Trophoblast cell (in vitro differentiated cells and primary cell): ENCODE results near the gene CEMIP.
"Not testable (repeated sequence)": the region's sequence is repeated elsewhere in the genome, so short reads cannot be mapped to it uniquely, and the experiment has no call there.

Experiments used
- DNase-seq, 2 donors: peaks; one replicate each; pipeline ENCODE4 v3.0.0-alpha.2; 2016
- H2AFZ ChIP-seq: 2 replicates; pipeline ENCODE4 v1.6.1; 2013; ENCODE audit warnings: low read length, moderate library complexity, mild to moderate bottlenecking; ENCODE audit not compliant: insufficient read depth, poor library complexity
- H2AK5ac ChIP-seq: 2 replicates; pipeline ENCODE4 v1.6.1; 2013; ENCODE audit warnings: mild to moderate bottlenecking, low read length
- H2BK120ac ChIP-seq: 2 replicates; pipeline ENCODE4 v1.6.1; 2013; ENCODE audit warnings: low read length, mild to moderate bottlenecking, moderate library complexity; ENCODE audit not compliant: insufficient read depth, poor library complexity
- H2BK12ac ChIP-seq: 2 replicates; pipeline ENCODE4 v1.6.1; 2013; ENCODE audit warnings: mild to moderate bottlenecking, low read length, moderate library complexity
- H2BK5ac ChIP-seq: 2 replicates; pipeline ENCODE4 v1.6.1; 2013; ENCODE audit warnings: low read length, low read depth, moderate library complexity, mild to moderate bottlenecking; ENCODE audit not compliant: poor library complexity
- H3K14ac ChIP-seq: 2 replicates; pipeline ENCODE4 v1.6.1; 2013; ENCODE audit warnings: mild to moderate bottlenecking, low read length
- H3K18ac ChIP-seq: 2 replicates; pipeline ENCODE4 v1.6.1; 2013; ENCODE audit warnings: mild to moderate bottlenecking, low read length
- H3K23ac ChIP-seq: 2 replicates; pipeline ENCODE4 v1.6.1; 2013; ENCODE audit warnings: low read length
- H3K27ac ChIP-seq: 2 replicates; pipeline ENCODE4 v1.5.1; 2013; ENCODE audit warnings: low read depth, mild to moderate bottlenecking, inconsistent platforms, low read length, moderate library complexity
- H3K27me3 ChIP-seq: 2 replicates; pipeline ENCODE4 v1.6.1; 2013; ENCODE audit warnings: inconsistent platforms, mild to moderate bottlenecking, low read length, moderate library complexity; ENCODE audit not compliant: insufficient read depth
- H3K36me3 ChIP-seq, 2 experiments: 1 replicate in 1 of 2; 2 replicates in 1 of 2; pipeline ENCODE4 v1.6.1; 2013; ENCODE audit warnings: low read length in 2 of 2, mild to moderate bottlenecking in 2 of 2, moderate library complexity in 1 of 2; ENCODE audit not compliant: insufficient read depth in 2 of 2, control insufficient read depth in 1 of 2
- H3K4ac ChIP-seq: 2 replicates; pipeline ENCODE4 v1.6.1; 2013; ENCODE audit warnings: low read depth, mild to moderate bottlenecking, low read length, moderate library complexity
- H3K4me1 ChIP-seq, 2 experiments: 1 replicate in 1 of 2; 2 replicates in 1 of 2; pipeline ENCODE4 v1.6.1; 2013; ENCODE audit warnings: low read length in 2 of 2, mild to moderate bottlenecking in 2 of 2, moderate library complexity in 1 of 2; ENCODE audit not compliant: insufficient read depth in 2 of 2, control insufficient read depth in 1 of 2
- H3K4me2 ChIP-seq: 2 replicates; pipeline ENCODE4 v1.6.1; 2013; ENCODE audit warnings: inconsistent platforms, mild to moderate bottlenecking, low read length, moderate library complexity
- H3K4me3 ChIP-seq: 2 replicates; pipeline ENCODE4 v1.5.1; 2013; ENCODE audit warnings: mild to moderate bottlenecking, low read depth, low read length, inconsistent platforms
- H3K79me1 ChIP-seq: one replicate; pipeline ENCODE4 v1.6.1; 2013; ENCODE audit warnings: low read length
- H3K79me2 ChIP-seq: 2 replicates; pipeline ENCODE4 v1.6.1; 2013; ENCODE audit warnings: low read length, mild to moderate bottlenecking; ENCODE audit not compliant: control insufficient read depth, insufficient read depth, poor library complexity
- H3K9ac ChIP-seq: 2 replicates; pipeline ENCODE4 v1.6.1; 2013; ENCODE audit warnings: mild to moderate bottlenecking, low read length
- H3K9me3 ChIP-seq: 2 replicates; pipeline ENCODE4 v1.6.1; 2013; ENCODE audit warnings: low read depth, mild to moderate bottlenecking, control low read depth, inconsistent platforms, low read length; ENCODE audit not compliant: insufficient read depth
- H4K12ac ChIP-seq: 2 replicates; pipeline ENCODE4 v1.6.1; 2013; ENCODE audit warnings: low read depth, mild to moderate bottlenecking, low read length, moderate library complexity
- H4K8ac ChIP-seq: 2 replicates; pipeline ENCODE4 v1.6.1; 2013; ENCODE audit warnings: low read depth, mild to moderate bottlenecking, low read length, moderate library complexity
- H4K91ac ChIP-seq: one replicate; pipeline ENCODE4 v1.6.1; 2013; ENCODE audit warnings: low read depth, mild to moderate bottlenecking, low read length, moderate library complexity
- WGBS: extraction: QIAGEN DNeasy Blood & Tissue Kit; methylation state at CpG from one replicate; pipeline ENCODE4 v1.1.7; 2013; ENCODE audit warnings: missing lambda C conversion rate; ENCODE audit not compliant: insufficient read length, insufficient coverage; ENCODE audit errors: extremely low coverage; 5-methylcytosine and 5-hydroxymethylcytosine counted together

The CEMIP gene

GRCh38 chr15:80763235-80763634, 15.9 kb upstream of the CEMIP start:
- H3K18ac ChIP-seq, H3K4me1 ChIP-seq: not testable (repeated sequence)
- no CpG with 5 or more reads among the region's 3 CpGs for WGBS

GRCh38 chr15:80764535-80764934, 14.6 kb upstream of the CEMIP start:
- no peak for DNase-seq
- WGBS, result no CpG with 5 or more reads among the region's 3 CpGs
- H4K12ac ChIP-seq, result no peak overlapping the region

More at GRCh38 chr15:80763235-80763634, 15.9 kb upstream of the CEMIP start:
- H2BK5ac ChIP-seq, H3K9ac ChIP-seq, H3K27ac ChIP-seq, H2BK12ac ChIP-seq, H3K79me2 ChIP-seq, H2AK5ac ChIP-seq, H3K4me3 ChIP-seq, H2AFZ ChIP-seq, H3K4me2 ChIP-seq, H2BK120ac ChIP-seq, H3K36me3 ChIP-seq, H3K23ac ChIP-seq, H4K12ac ChIP-seq, H3K79me1 ChIP-seq, H3K9me3 ChIP-seq, H4K8ac ChIP-seq, H3K27me3 ChIP-seq, H3K14ac ChIP-seq, H3K4ac ChIP-seq, H4K91ac ChIP-seq, DNase-seq: not testable (repeated sequence)

GRCh38 chr15:80766275-80766674, 12.9 kb upstream of the CEMIP start:
- Histone ChIP-seq H3K18ac (no peak overlapping the region), H2BK120ac (no peak overlapping the region), H3K27me3 (no peaks in the 10 kb centered on the region), H3K23ac (peak overlapping the region; percentile 79), H3K9ac (no peak overlapping the region), H3K4me2 (no peak overlapping the region), H3K27ac (no peak overlapping the region), H3K79me1 (no peaks in the 10 kb centered on the region), H3K4ac (no peak overlapping the region), H2AFZ (no peak overlapping the region), H3K36me3 (no peaks in the 10 kb centered on the region), H4K91ac (no peak overlapping the region), H2BK12ac (no peak overlapping the region), H3K4me3 (no peak overlapping the region), H2AK5ac (no peak overlapping the region), H2BK5ac (no peak overlapping the region), H3K4me1 (no peaks in the 10 kb centered on the region), H3K9me3 (no peaks in the 10 kb centered on the region), H4K8ac (no peak overlapping the region), H4K12ac (no peak overlapping the region), H3K79me2 (no peaks in the 10 kb centered on the region), H3K14ac (no peak overlapping the region)
- WGBS, result no CpG with 5 or more reads among the region's 3 CpGs
- no peak for DNase-seq

More at GRCh38 chr15:80764535-80764934, 14.6 kb upstream of the CEMIP start:
- Histone ChIP-seq H4K8ac (no peak overlapping the region), H3K27ac (no peak overlapping the region), H3K79me2 (no peaks in the 10 kb centered on the region), H3K79me1 (no peaks in the 10 kb centered on the region), H3K4me2 (no peak overlapping the region), H3K9ac (no peak overlapping the region), H3K36me3 (no peaks in the 10 kb centered on the region), H3K23ac (no peak overlapping the region), H2BK120ac (no peak overlapping the region), H3K4ac (no peak overlapping the region), H3K9me3 (no peaks in the 10 kb centered on the region), H3K27me3 (no peaks in the 10 kb centered on the region), H3K4me1 (no peaks in the 10 kb centered on the region), H2BK12ac (no peak overlapping the region), H3K4me3 (no peak overlapping the region), H2BK5ac (no peak overlapping the region), H2AK5ac (no peak overlapping the region), H3K18ac (no peak overlapping the region), H4K91ac (no peak overlapping the region), H3K14ac (no peak overlapping the region), H2AFZ (no peak overlapping the region)

GRCh38 chr15:80768158-80768557, 11.0 kb upstream of the CEMIP start:
- Histone ChIP-seq H2BK12ac (no peak overlapping the region), H3K4me3 (no peak overlapping the region), H2AFZ (no peak overlapping the region), H3K27me3 (no peaks in the 10 kb centered on the region), H3K9me3 (no peaks in the 10 kb centered on the region), H3K18ac (no peak overlapping the region), H3K4ac (no peak overlapping the region), H2BK120ac (no peak overlapping the region), H3K9ac (no peak overlapping the region), H4K12ac (no peak overlapping the region), H3K36me3 (no peaks in the 10 kb centered on the region), H4K91ac (no peak overlapping the region), H3K79me1 (no peaks in the 10 kb centered on the region), H3K79me2 (no peaks in the 10 kb centered on the region), H4K8ac (no peak overlapping the region), H2AK5ac (no peak overlapping the region), H3K23ac (no peak overlapping the region), H3K27ac (no peak overlapping the region), H3K4me2 (no peak overlapping the region), H3K4me1 (no peaks in the 10 kb centered on the region), H2BK5ac (no peak overlapping the region), H3K14ac (no peak overlapping the region)
- WGBS, result no CpG with 5 or more reads among the region's 1 CpG
- DNase-seq, result no peak
